ENCODE measurements around the gene XPNPEP3. TPM values are rescaled to one million over a fixed set of nuclear protein-coding genes. Genes with fewer than 3 reads are reported as not detected.
A peak's percentile ranks its signal among the peaks of the same experiment; 100 is the strongest.

Gene XPNPEP3
- total RNA-seq, 2 experiments from 2014 or later, result 24.4 to 25.5 TPM

GRCh38 chr22:40877488-40877887 is 20.5 kb downstream of the XPNPEP3 start:
- TF ChIP-seq CTCF (IDR thresholded peaks at IDR 0.05), result no peak
- ChIA-PET CTCF (interaction anchor here (0.9 to 1.9 kb wide), 3 partner anchors 10 to 45 kb away, joined by 3 to 9 read pairs (median 4); no protein-coding TSS in a partner anchor), POLR2A (interaction anchor here (1.0 to 1.7 kb wide), 2 partner anchors 10 to 15 kb away, joined by 3 to 4 read pairs; no protein-coding TSS in a partner anchor)
- ATAC-seq, result no peak
- intact Hi-C loops (cut with micrococcal nuclease), result no loop called here
- H3K4me3 Mint-ChIP-seq, result no peak overlapping the region
- no peaks in the 10 kb centered on the region for H3K4me1 Mint-ChIP-seq (ENCODE audit: low read depth)
- no peaks in the 10 kb centered on the region for H3K27me3 Mint-ChIP-seq
- peaks cover 7% of the 10 kb centered on the region for H3K36me3 Mint-ChIP-seq (ENCODE audit: low read depth)
- H3K27ac Mint-ChIP-seq, result no peak overlapping the region
- no peaks in the 10 kb centered on the region for H3K9me3 Mint-ChIP-seq
- DNase-seq, result no peak

GRCh38 chr22:40878922-40879321 is 22.0 kb downstream of the XPNPEP3 start:
- H3K9me3 Mint-ChIP-seq, result no peaks in the 10 kb centered on the region
- no peaks in the 10 kb centered on the region for H3K27me3 Mint-ChIP-seq
- DNase-seq (no peak), ATAC-seq (no peak)
- H3K36me3 Mint-ChIP-seq (ENCODE audit: low read depth), result peaks cover 8% of the 10 kb centered on the region
- no peak for TF ChIP-seq CTCF (IDR thresholded peaks at IDR 0.05)
- no peak overlapping the region for H3K4me3 Mint-ChIP-seq
- intact Hi-C loops (cut with micrococcal nuclease), result no loop called here
- H3K27ac Mint-ChIP-seq, result no peak overlapping the region
- ChIA-PET POLR2A (no interaction called here), CTCF (interaction anchor here (0.9 kb wide), 1 partner anchor 20 kb away, joined by 5 read pairs; no protein-coding TSS in a partner anchor)
- no peaks in the 10 kb centered on the region for H3K4me1 Mint-ChIP-seq (ENCODE audit: low read depth)

- ChIA-PET CTCF (interaction anchor here (1.2 kb wide), 1 partner anchor 20 kb away, joined by 3 read pairs; no protein-coding TSS in a partner anchor), POLR2A (no interaction called here)
- Mint-ChIP-seq H3K9me3 (no peaks in the 10 kb centered on the region), H3K4me1 (ENCODE audit: low read depth) (no peaks in the 10 kb centered on the region), H3K4me3 (no peak overlapping the region), H3K27ac (peak overlapping the region; percentile 28), H3K27me3 (no peaks in the 10 kb centered on the region), H3K36me3 (ENCODE audit: low read depth) (peaks cover 19% of the 10 kb centered on the region)
- no peak for ATAC-seq
- intact Hi-C loops (cut with micrococcal nuclease), result no loop called here
- DNase-seq, result no peak
- no peak for TF ChIP-seq CTCF (IDR thresholded peaks at IDR 0.05)
Observed at GRCh38 chr22:40889116-40889515, 32.2 kb downstream of the XPNPEP3 start.

GRCh38 chr22:40890881-40891280 is 33.9 kb downstream of the XPNPEP3 start:
- TF ChIP-seq CTCF (IDR thresholded peaks at IDR 0.05), result no peak
- DNase-seq (no peak), ATAC-seq (no peak)
- H3K4me1 Mint-ChIP-seq (ENCODE audit: low read depth), result no peaks in the 10 kb centered on the region
- H3K9me3 Mint-ChIP-seq, result no peaks in the 10 kb centered on the region
- H3K36me3 Mint-ChIP-seq (ENCODE audit: low read depth), result peaks cover 15% of the 10 kb centered on the region
- no peaks in the 10 kb centered on the region for H3K27me3 Mint-ChIP-seq
- H3K27ac Mint-ChIP-seq, result no peak overlapping the region
- H3K4me3 Mint-ChIP-seq, result no peak overlapping the region
- ChIA-PET POLR2A (no interaction called here), CTCF (interaction anchor here (0.7 kb wide), 1 partner anchor 38 kb away, joined by 3 read pairs; no protein-coding TSS in a partner anchor)
- intact Hi-C loops (cut with micrococcal nuclease), result no loop called here

DNA sequence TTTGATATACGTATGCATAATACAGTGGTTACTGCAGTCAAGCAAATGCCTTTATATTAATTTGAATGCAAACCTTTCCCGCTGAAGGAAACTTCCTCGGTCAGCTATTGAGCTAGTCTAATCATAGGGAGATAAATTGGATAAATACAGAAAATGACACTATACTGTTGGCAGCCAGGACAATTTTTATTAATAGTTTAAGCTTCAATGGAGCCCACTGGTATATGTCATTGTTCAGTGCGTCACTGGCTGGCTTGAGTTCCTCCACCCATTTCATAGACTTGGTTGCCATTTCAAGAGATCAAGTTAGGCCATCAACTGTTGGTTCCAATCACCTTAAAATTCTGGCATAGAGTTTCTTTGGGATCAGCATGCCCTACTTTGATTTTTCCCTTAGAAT is 37.5 kb downstream of the XPNPEP3 start:
- no peak for ATAC-seq
- DNase-seq, result no peak
- Mint-ChIP-seq H3K27me3 (no peaks in the 10 kb centered on the region), H3K36me3 (ENCODE audit: low read depth) (no peaks in the 10 kb centered on the region), H3K4me3 (no peak overlapping the region), H3K4me1 (ENCODE audit: low read depth) (peaks cover 10% of the 10 kb centered on the region), H3K27ac (no peak overlapping the region), H3K9me3 (no peaks in the 10 kb centered on the region)
- TF ChIP-seq CTCF (IDR thresholded peaks at IDR 0.05), result no peak
- ChIA-PET CTCF (interaction anchor here (1.1 to 2.0 kb wide), 3 partner anchors 11 to 209 kb away, joined by 3 to 4 read pairs (median 3); no protein-coding TSS in a partner anchor), POLR2A (interaction anchor here (0.9 kb wide), 1 partner anchor 150 kb away, joined by 3 read pairs; no protein-coding TSS in a partner anchor)
- intact Hi-C loops (cut with micrococcal nuclease), result no loop called here
